HepG2 (cell line): ENCODE measurements around the gene ZNF519. TPM values are rescaled to one million over a fixed set of nuclear protein-coding genes. Genes with fewer than 3 reads are reported as not detected.
A peak's percentile ranks its signal among the peaks of the same experiment; 100 is the strongest.
"Not testable (repeated sequence)": the region's sequence is repeated elsewhere in the genome, so short reads cannot be mapped to it uniquely, and the experiment has no call there.

Experiments used
- ATAC-seq: fragments of 200-7000 bp; cut with Tn5 transposase; 3 replicates; pipeline ENCODE4 v1.9.1; 2020; ENCODE audit warnings: mild to moderate bottlenecking, moderate library complexity
- Bru-seq: library from RNA; stranded (reverse); fragments of 400-500 nt; gene quantifications from one replicate; lab custom pipeline; 2021; lab: Mats Ljungman, UMichigan
- BruChase-seq, 2 experiments: library from RNA; stranded (reverse); fragments of 400-500 nt; gene quantifications; one replicate each; lab custom pipeline; 2021; lab: Mats Ljungman, UMichigan
- BruUV-seq: library from RNA; stranded (reverse); fragments of 400-500 nt; replicated peaks from 2 replicates; lab custom pipeline; 2021; lab: Mats Ljungman, UMichigan
- CTCF ChIA-PET: fragments of 300-600 bp; formaldehyde crosslinking; extraction: SDS; loops from one replicate; lab custom pipeline; 2021; ENCODE audit warnings: low total read pairs, inconsistent platforms, low intra/inter-chr PET ratio; lab: Yijun Ruan, JAX
- POLR2A ChIA-PET: fragments of 350-600 bp; sonication (Branson Sonifier 250); formaldehyde crosslinking; loops from one replicate; lab custom pipeline; 2020; ENCODE audit warnings: antibody characterized with exemption, inconsistent platforms; lab: Yijun Ruan, JAX
- DNase-seq: peaks from one replicate; pipeline ENCODE4 v3.0.0-alpha.2; 2015; ENCODE audit warnings: low spot score
- FAIRE-seq: peaks from 3 replicates; lab custom pipeline; 2011; peaks lifted over from hg19 to GRCh38; lab: Jason Lieb, UNC
- H2AFZ ChIP-seq: one replicate; pipeline ENCODE4 v1.6.1; 2011; ENCODE audit warnings: low read length, inconsistent platforms
- H3K27ac ChIP-seq: fragments of 300-600 bp; 3 replicates; pipeline ENCODE4 v1.8.0; 2011; ENCODE audit warnings: mixed run types, mild to moderate bottlenecking, mixed read lengths, low read length, inconsistent platforms; ENCODE audit not compliant: insufficient read depth; ENCODE audit errors: extremely low read length
- H3K27me3 ChIP-seq, 2 experiments: fragments of 200-600 bp in 1 of 2; 2 replicates in 1 of 2; 3 replicates in 1 of 2; pipeline versions ENCODE4 v1.6.0 to v1.8.0; 2011; ENCODE audit warnings: low read length in 2 of 2, mild to moderate bottlenecking in 2 of 2, moderate library complexity in 2 of 2, inconsistent platforms in 1 of 2; ENCODE audit not compliant: insufficient read depth in 2 of 2, control insufficient read depth in 1 of 2
- H3K36me3 ChIP-seq, 2 experiments: fragments of 200-600 bp in 1 of 2; replicated peaks in 1 of 2; 2 replicates in 1 of 2; 3 replicates in 1 of 2; pipeline versions ENCODE4 v1.5.1 to v1.8.0; 2011; ENCODE audit warnings: low read length in 2 of 2, inconsistent platforms in 1 of 2; ENCODE audit not compliant: insufficient read depth in 2 of 2, control insufficient read depth in 1 of 2
- H3K4me1 ChIP-seq: 2 replicates; pipeline ENCODE4 v1.5.1; 2012; ENCODE audit warnings: low read length, inconsistent platforms; ENCODE audit not compliant: insufficient read depth
- H3K4me2 ChIP-seq: 2 replicates; pipeline ENCODE4 v1.6.0; 2011; ENCODE audit warnings: low read depth, low read length, inconsistent platforms
- H3K4me3 ChIP-seq, 3 experiments: fragments of 200-600 bp in 1 of 3; sonication (generic), shearing (Covaris generic) in 1 of 3; replicated peaks in 1 of 3; 2 replicates each; pipeline ENCODE4 v1.5.1; 2011 to 2016; ENCODE audit warnings: low read length in 3 of 3, inconsistent platforms in 2 of 3, low read depth in 2 of 3, mild to moderate bottlenecking in 2 of 3, control low read depth in 1 of 3, mixed read lengths in 1 of 3; ENCODE audit not compliant: insufficient read depth in 1 of 3
- H3K79me2 ChIP-seq: one replicate; pipeline ENCODE4 v1.6.1; 2011; ENCODE audit warnings: low read length, inconsistent platforms; ENCODE audit not compliant: insufficient read depth
- H3K9ac ChIP-seq: 2 replicates; pipeline ENCODE4 v1.6.0; 2011; ENCODE audit warnings: mild to moderate bottlenecking, low read depth, low read length, inconsistent platforms; ENCODE audit not compliant: insufficient read depth
- H3K9me3 ChIP-seq: 2 replicates; pipeline ENCODE4 v1.5.1; 2012; ENCODE audit warnings: mild to moderate bottlenecking, low read length
- H4K20me1 ChIP-seq: 2 replicates; pipeline ENCODE4 v1.6.0; 2011; ENCODE audit warnings: inconsistent platforms, mild to moderate bottlenecking, low read length, moderate library complexity; ENCODE audit not compliant: insufficient read depth
- CREB1 ChIP-seq, 2 experiments: fragments of 450-650 bp in 1 of 2; IDR thresholded peaks; 2 replicates each; pipeline ENCODE4 v1.6.1; 2016 to 2017; ENCODE audit warnings: control low read depth in 1 of 2, mild to moderate bottlenecking in 1 of 2, missing compliant biosample characterization in 1 of 2, missing genetic modification characterization in 1 of 2
- GABPA ChIP-seq, 2 experiments: IDR thresholded peaks; 2 replicates each; pipeline ENCODE4 v1.6.1; 2011 to 2016; ENCODE audit warnings: low read depth in 2 of 2, low read length in 1 of 2, missing biosample characterization in 1 of 2, missing genetic modification characterization in 1 of 2
- GABPB1 ChIP-seq: IDR thresholded peaks from 2 replicates; pipeline ENCODE4 v1.6.1; 2016; ENCODE audit warnings: mild to moderate bottlenecking, missing genetic modification reagents, moderate library complexity, missing compliant biosample characterization
- KAT8 ChIP-seq: IDR thresholded peaks from 2 replicates; pipeline ENCODE4 v1.6.1; 2016; ENCODE audit warnings: missing genetic modification reagents, missing compliant biosample characterization
- PBX2 ChIP-seq: IDR thresholded peaks from 2 replicates; pipeline ENCODE4 v1.6.1; 2016; ENCODE audit warnings: control low read depth
- PBX3 ChIP-seq: sonication (generic); formaldehyde crosslinking; IDR thresholded peaks from 2 replicates; pipeline ENCODE4 v1.8.1; 2023; ENCODE audit warnings: missing genetic modification reagents, inconsistent platforms, borderline replicate concordance
- POLR2G ChIP-seq: fragments of 200-400 bp; formaldehyde crosslinking; IDR thresholded peaks from 2 replicates; pipeline ENCODE4 v1.6.1; 2018; ENCODE audit warnings: mild to moderate bottlenecking, low read depth, low read length, moderate library complexity
- ZFP91 ChIP-seq: sonication (generic); formaldehyde crosslinking; IDR thresholded peaks from 2 replicates; pipeline ENCODE4 v1.9.0; 2022; ENCODE audit warnings: missing genetic modification reagents, mild to moderate bottlenecking, borderline replicate concordance
- ZNF687 ChIP-seq: sonication (generic); formaldehyde crosslinking; IDR thresholded peaks from 2 replicates; pipeline ENCODE4 v1.5.1; 2020; ENCODE audit warnings: mild to moderate bottlenecking, missing genetic modification reagents, moderate library complexity
- WGBS: methylation state at CpG from one replicate; pipeline ENCODE4 v1.1.6; 2017; ENCODE audit warnings: low lambda C conversion rate; 5-methylcytosine and 5-hydroxymethylcytosine counted together
- in situ Hi-C: cut with HindIII; loops from 2 replicates; pipeline ENCODE4 v1.10.0; 2017; ENCODE audit warnings: low pct_unique_long_range_greater_than_20kb; ENCODE audit not compliant: extremely low pct_ligation_motif_present
- intact Hi-C: fragments of 100-400 bp; cut with micrococcal nuclease; formaldehyde crosslinking; loops from one replicate; pipeline ENCODE4 v1.10.0; 2022; ENCODE audit not compliant: unreplicated experiment
- long read RNA-seq, 2 experiments: library from RNA in 1 of 2; library from polyadenylated mRNA in 1 of 2; stranded (forward) in 1 of 2; unstranded in 1 of 2; transcript quantifications; one replicate each; pipeline ENCODE4 v2.0.0, GENCODE V29; 2019 to 2022
- polyA minus RNA-seq, 3 experiments: library from RNA; depleted of rRNA, polyadenylated mRNA; stranded (reverse); fragments of >200 nt; gene quantifications; 2 replicates each; pipeline ENCODE4 v1.2.3, GENCODE V29; 2011; ENCODE audit warnings: low replicate concordance in 1 of 3
- polyA plus RNA-seq, 8 experiments: library from polyadenylated mRNA; depleted of rRNA in 3 of 8; stranded (reverse) in 7 of 8; unstranded in 1 of 8; fragments of >200 nt; fragmentation: Illumina TruSeq in 4 of 8; extraction: Trizol in 4 of 8; gene quantifications; 2 replicates each; pipeline versions ENCODE4 v1.2.1 to v1.2.3, GENCODE V29; 2011 to 2016; ENCODE audit warnings: low read depth in 4 of 8, missing spikeins in 1 of 8, mixed read lengths in 1 of 8; ENCODE audit not compliant: insufficient read depth in 1 of 8
- total RNA-seq, 5 experiments: library from RNA; depleted of rRNA; stranded (reverse); fragments of >200 nt; fragmentation: Illumina TruSeq; extraction: Trizol; gene quantifications; 2 replicates each; pipeline ENCODE4 v1.2.3, GENCODE V29; 2016; ENCODE audit warnings: low read depth in 1 of 5

Gene ZNF519
- total RNA-seq (2016; rRNA removed; fragmentation: Illumina TruSeq; extraction: Trizol) (5.7 and 11.1 TPM in 2 replicates), polyA plus RNA-seq (2011; rRNA removed) (3.4 and 7.3 TPM in 2 replicates), polyA minus RNA-seq (2011; rRNA and poly(A)+ RNA removed; ENCODE audit: low replicate concordance) (7.6 and 14.7 TPM in 2 replicates), Bru-seq, nascent RNA (percentile 62 among the genes with signal in this experiment), BruChase-seq, experiment 1, labeled RNA remaining after a 6-hour chase (percentile 51 among the genes with signal in this experiment), BruChase-seq, experiment 2, labeled RNA remaining after a 2-hour chase (percentile 66 among the genes with signal in this experiment)
- total RNA-seq (2016; cell fraction: cytosol; rRNA removed; fragmentation: Illumina TruSeq; extraction: Trizol; ENCODE audit: low read depth), result 2.6 and 3.1 TPM in 2 replicates
- 6.4 and 11.8 TPM in 2 replicates for total RNA-seq (2016; cell fraction: insoluble cytoplasmic fraction; rRNA removed; fragmentation: Illumina TruSeq; extraction: Trizol)
- 2.2 and 2.6 TPM in 2 replicates for total RNA-seq (2016; cell fraction: membrane; rRNA removed; fragmentation: Illumina TruSeq; extraction: Trizol)
- total RNA-seq (2016; cell fraction: nucleus; rRNA removed; fragmentation: Illumina TruSeq; extraction: Trizol), result 36.3 and 40.6 TPM in 2 replicates
- 1.4 and 1.9 TPM in 2 replicates for polyA plus RNA-seq (2011; cell fraction: cytosol; rRNA removed)
- polyA plus RNA-seq (2011; cell fraction: nucleus; rRNA removed), result 7.3 and 9.7 TPM in 2 replicates
- 1.1 and 2.7 TPM in 2 replicates for polyA plus RNA-seq (2012)
- 0.36 and 0.75 TPM in 2 replicates for polyA plus RNA-seq (2016; cell fraction: cytosol; fragmentation: Illumina TruSeq; extraction: Trizol; ENCODE audit: low read depth)
- 4.5 and 5.5 TPM in 2 replicates for polyA plus RNA-seq (2016; cell fraction: insoluble cytoplasmic fraction; fragmentation: Illumina TruSeq; extraction: Trizol; ENCODE audit: low read depth)
- polyA plus RNA-seq (2016; cell fraction: membrane; fragmentation: Illumina TruSeq; extraction: Trizol; ENCODE audit: low read depth), result 0.85 and 1.1 TPM in 2 replicates
- polyA plus RNA-seq (2016; cell fraction: nucleus; fragmentation: Illumina TruSeq; extraction: Trizol; ENCODE audit: insufficient read depth, low read depth), result 31.5 and 33.6 TPM in 2 replicates
- polyA minus RNA-seq (2011; cell fraction: cytosol; rRNA and poly(A)+ RNA removed), result 2.1 and 2.2 TPM in 2 replicates
- 25.5 and 35.4 TPM in 2 replicates for polyA minus RNA-seq (2011; cell fraction: nucleus; rRNA and poly(A)+ RNA removed)
- long read RNA-seq, experiment 1, partial matches to known transcripts, result 0 of 2 reads
- long read RNA-seq, experiment 1, other reads (novel, unspliced or antisense), result 2 of 2 reads
- long read RNA-seq, experiment 2, result 0 reads

GRCh38 chr18:14132271-14132700 lies at the start of gene ZNF519:
Gene ZNF519, minus strand, starts transcription at chr18:14132435. Its CDS starts 158 bp downstream, at chr18:14132277.
- CTCF ChIA-PET, BruUV-seq, H3K79me2 ChIP-seq, H3K36me3 ChIP-seq, H4K20me1 ChIP-seq, H3K9me3 ChIP-seq, H2AFZ ChIP-seq, in situ Hi-C loops, H3K27me3 ChIP-seq, intact Hi-C loops, POLR2A ChIA-PET: not testable (repeated sequence)
- ATAC-seq, result peak; percentile 100
- peak within 1 kb of the TSS; percentile 65 for H3K9ac ChIP-seq
- H3K27ac ChIP-seq, result peak within 1 kb of the TSS; percentile 49
- H3K4me3 ChIP-seq, result peak within 1 kb of the TSS; percentile 67 to 80 (median 79)
- H3K4me1 ChIP-seq, result 0 out of 2 replicates have a peak, but pooled peaks cover 16% of the 10 kb centered on the region
- 0% methylated on average over 14 of the region's 20 CpGs for WGBS
- peak; percentile 95 for FAIRE-seq
- peak within 1 kb of the TSS; percentile 58 for H3K4me2 ChIP-seq
- DNase-seq, result peak; percentile 96
- peak; percentile 44 for TF ChIP-seq ZNF687 (CRISPR knock-in tag)
- TF ChIP-seq POLR2G, result peak; percentile 42
- TF ChIP-seq GABPB1 (CRISPR knock-in tag), result peak; percentile 94
- 0 out of 2 replicates have a peak, but pooled peaks have one; percentile 32 for TF ChIP-seq KAT8 (CRISPR knock-in tag)
- peak; percentile 46; the same call in 1 of the 2 replicates for TF ChIP-seq ZFP91 (CRISPR knock-in tag)
- TF ChIP-seq PBX2 (CRISPR knock-in tag), result peak; percentile 91
- TF ChIP-seq GABPA (IDR thresholded peaks at IDR 0.05; ENCODE audit: low read depth, low read length), result peak; percentile 59
- peak; percentile 85 for TF ChIP-seq GABPA (CRISPR knock-in tag; IDR thresholded peaks at IDR 0.05; ENCODE audit: low read depth)
- TF ChIP-seq PBX3 (CRISPR knock-in tag), result peak; percentile 83; the same call in 1 of the 2 replicates
- TF ChIP-seq CREB1 (IDR thresholded peaks at IDR 0.05), result peak; percentile 84
- peak; percentile 87 for TF ChIP-seq CREB1 (CRISPR knock-in tag; IDR thresholded peaks at IDR 0.05)
